Activated naive CD4-positive, alpha-beta T cell treated with Interleukin-2 at 50 U/mL for 16 hours (primary cell): Measurements from ENCODE around the gene FAR1.
"Not testable (repeated sequence)": the region's sequence is repeated elsewhere in the genome, so short reads cannot be mapped to it uniquely, and the experiment has no call there.

Experiments used
- DNase-seq: peaks from one replicate; pipeline ENCODE4 v3.0.0-alpha.2; 2020

FAR1 gene

GRCh38 chr11:13720940-13721339 lies 52.5 kb downstream of the FAR1 start:
- DNase-seq, result no peak

GRCh38 chr11:13721760-13722159 lies 53.3 kb downstream of the FAR1 start:
- no peak for DNase-seq

GRCh38 chr11:13726456-13726855 lies 58.0 kb downstream of the FAR1 start:
- no peak for DNase-seq

GRCh38 chr11:13728076-13728475 lies 59.6 kb downstream of the FAR1 start:
- no peak for DNase-seq

GRCh38 chr11:13734530-13734929 lies 66.1 kb downstream of the FAR1 start:
- no peak for DNase-seq

GRCh38 chr11:13745165-13745564 lies 76.7 kb downstream of the FAR1 start:
- DNase-seq, result no peak

- not testable (repeated sequence) for DNase-seq
Observed at GRCh38 chr11:13753316-13753715, 84.8 kb downstream of the FAR1 start.

- no peak for DNase-seq
Observed at GRCh38 chr11:13759050-13759449, 90.6 kb downstream of the FAR1 start.

- no peak for DNase-seq
Observed at GRCh38 chr11:13760115-13760514, 91.6 kb downstream of the FAR1 start.

GRCh38 chr11:13761250-13761649 lies 92.8 kb downstream of the FAR1 start:
- no peak for DNase-seq

GRCh38 chr11:13761716-13762115 lies 93.2 kb downstream of the FAR1 start:
- no peak for DNase-seq

- no peak for DNase-seq
Observed at GRCh38 chr11:13762718-13763117, 94.2 kb downstream of the FAR1 start.

- no peak for DNase-seq
Observed at GRCh38 chr11:13763341-13763740, 94.9 kb downstream of the FAR1 start.

- no peak for DNase-seq
Observed at GRCh38 chr11:13765886-13766285, 97.4 kb downstream of the FAR1 start.

- DNase-seq, result no peak
Observed at GRCh38 chr11:13767471-13767870, 99.0 kb downstream of the FAR1 start.

GRCh38 chr11:13769188-13769587 lies 100.7 kb downstream of the FAR1 start:
- DNase-seq, result no peak

- DNase-seq, result no peak
Observed at GRCh38 chr11:13771151-13771550, 102.7 kb downstream of the FAR1 start.

- DNase-seq, result no peak
Observed at GRCh38 chr11:13772223-13773046, 104.0 kb downstream of the FAR1 start.

GRCh38 chr11:13775471-13775870 lies 107.0 kb downstream of the FAR1 start:
- no peak for DNase-seq

GRCh38 chr11:13776134-13776815 lies 107.8 kb downstream of the FAR1 start:
- no peak for DNase-seq

- no peak for DNase-seq
Observed at GRCh38 chr11:13777341-13777985, 109.0 kb downstream of the FAR1 start.

- DNase-seq, result no peak
Observed at GRCh38 chr11:13778345-13778744, 109.9 kb downstream of the FAR1 start.

- no peak for DNase-seq
Observed at GRCh38 chr11:13781153-13781552, 112.7 kb downstream of the FAR1 start.
